HepG2 (cell line): ENCODE results near the gene PPIG. TPM values are rescaled to one million over a fixed set of nuclear protein-coding genes. Genes with fewer than 3 reads are reported as not detected.

Experiments used
- ATAC-seq: fragments of 200-7000 bp; cut with Tn5 transposase; 3 replicates; pipeline ENCODE4 v1.9.1; 2020; ENCODE audit warnings: mild to moderate bottlenecking, moderate library complexity
- BruUV-seq: library from RNA; stranded (reverse); fragments of 400-500 nt; replicated peaks from 2 replicates; lab custom pipeline; 2021; lab: Mats Ljungman, UMichigan
- CTCF ChIA-PET: fragments of 300-600 bp; formaldehyde crosslinking; extraction: SDS; loops from one replicate; lab custom pipeline; 2021; ENCODE audit warnings: low total read pairs, inconsistent platforms, low intra/inter-chr PET ratio; lab: Yijun Ruan, JAX
- POLR2A ChIA-PET: fragments of 350-600 bp; sonication (Branson Sonifier 250); formaldehyde crosslinking; loops from one replicate; lab custom pipeline; 2020; ENCODE audit warnings: antibody characterized with exemption, inconsistent platforms; lab: Yijun Ruan, JAX
- DNase-seq: peaks from one replicate; pipeline ENCODE4 v3.0.0-alpha.2; 2015; ENCODE audit warnings: low spot score
- FAIRE-seq: peaks from 3 replicates; lab custom pipeline; 2011; peaks lifted over from hg19 to GRCh38; lab: Jason Lieb, UNC
- H2AFZ ChIP-seq: one replicate; pipeline ENCODE4 v1.6.1; 2011; ENCODE audit warnings: low read length, inconsistent platforms
- H3K27ac ChIP-seq: fragments of 300-600 bp; 3 replicates; pipeline ENCODE4 v1.8.0; 2011; ENCODE audit warnings: mixed run types, mild to moderate bottlenecking, mixed read lengths, low read length, inconsistent platforms; ENCODE audit not compliant: insufficient read depth; ENCODE audit errors: extremely low read length
- H3K27me3 ChIP-seq, 2 experiments: fragments of 200-600 bp in 1 of 2; 2 replicates in 1 of 2; 3 replicates in 1 of 2; pipeline versions ENCODE4 v1.6.0 to v1.8.0; 2011; ENCODE audit warnings: low read length in 2 of 2, mild to moderate bottlenecking in 2 of 2, moderate library complexity in 2 of 2, inconsistent platforms in 1 of 2; ENCODE audit not compliant: insufficient read depth in 2 of 2, control insufficient read depth in 1 of 2
- H3K36me3 ChIP-seq, 2 experiments: fragments of 200-600 bp in 1 of 2; replicated peaks in 1 of 2; 2 replicates in 1 of 2; 3 replicates in 1 of 2; pipeline versions ENCODE4 v1.5.1 to v1.8.0; 2011; ENCODE audit warnings: low read length in 2 of 2, inconsistent platforms in 1 of 2; ENCODE audit not compliant: insufficient read depth in 2 of 2, control insufficient read depth in 1 of 2
- H3K4me1 ChIP-seq: 2 replicates; pipeline ENCODE4 v1.5.1; 2012; ENCODE audit warnings: low read length, inconsistent platforms; ENCODE audit not compliant: insufficient read depth
- H3K4me2 ChIP-seq: 2 replicates; pipeline ENCODE4 v1.6.0; 2011; ENCODE audit warnings: low read depth, low read length, inconsistent platforms
- H3K4me3 ChIP-seq, 3 experiments: fragments of 200-600 bp in 1 of 3; sonication (generic), shearing (Covaris generic) in 1 of 3; replicated peaks in 1 of 3; 2 replicates each; pipeline ENCODE4 v1.5.1; 2011 to 2016; ENCODE audit warnings: low read length in 3 of 3, inconsistent platforms in 2 of 3, low read depth in 2 of 3, mild to moderate bottlenecking in 2 of 3, control low read depth in 1 of 3, mixed read lengths in 1 of 3; ENCODE audit not compliant: insufficient read depth in 1 of 3
- H3K79me2 ChIP-seq: one replicate; pipeline ENCODE4 v1.6.1; 2011; ENCODE audit warnings: low read length, inconsistent platforms; ENCODE audit not compliant: insufficient read depth
- H3K9ac ChIP-seq: 2 replicates; pipeline ENCODE4 v1.6.0; 2011; ENCODE audit warnings: mild to moderate bottlenecking, low read depth, low read length, inconsistent platforms; ENCODE audit not compliant: insufficient read depth
- H3K9me3 ChIP-seq: 2 replicates; pipeline ENCODE4 v1.5.1; 2012; ENCODE audit warnings: mild to moderate bottlenecking, low read length
- H4K20me1 ChIP-seq: 2 replicates; pipeline ENCODE4 v1.6.0; 2011; ENCODE audit warnings: inconsistent platforms, mild to moderate bottlenecking, low read length, moderate library complexity; ENCODE audit not compliant: insufficient read depth
- ARID2 ChIP-seq: sonication (generic); formaldehyde crosslinking; IDR thresholded peaks from 2 replicates; pipeline ENCODE4 v1.8.1; 2022; ENCODE audit warnings: mild to moderate bottlenecking, missing genetic modification reagents, borderline replicate concordance
- CCAR2 ChIP-seq: fragments of 200-400 bp; formaldehyde crosslinking; optimal IDR thresholded peaks from 2 replicates; pipeline ENCODE3; 2018; ENCODE audit warnings: low read depth, mild to moderate bottlenecking, low read length, moderate library complexity
- CHD4 ChIP-seq: fragments of 200-600 bp; sonication (generic); IDR thresholded peaks from 2 replicates; pipeline ENCODE4 v1.7.0; 2017; ENCODE audit warnings: mild to moderate bottlenecking, low read length, borderline replicate concordance
- CSRNP1 ChIP-seq: sonication (generic); formaldehyde crosslinking; IDR thresholded peaks from 2 replicates; pipeline ENCODE4 v1.8.1; 2023; ENCODE audit warnings: mild to moderate bottlenecking, missing genetic modification reagents
- KDM5A ChIP-seq: fragments of 200-600 bp; sonication (generic); IDR thresholded peaks from 2 replicates; pipeline ENCODE4 v1.7.0; 2018; ENCODE audit warnings: antibody characterized with exemption, mild to moderate bottlenecking, low read length, borderline replicate concordance
- KLF16 ChIP-seq, 2 experiments: sonication (generic) in 1 of 2; formaldehyde crosslinking in 1 of 2; IDR thresholded peaks; 2 replicates each; pipeline versions ENCODE4 v1.6.1 to v1.8.0; 2016 to 2023; ENCODE audit warnings: missing genetic modification reagents in 2 of 2, missing compliant biosample characterization in 1 of 2
- SMAD1 ChIP-seq: sonication (generic); formaldehyde crosslinking; IDR thresholded peaks from 2 replicates; pipeline ENCODE4 v1.4.0; 2020; ENCODE audit warnings: missing genetic modification reagents, low read depth, mild to moderate bottlenecking, borderline replicate concordance
- SOX13 ChIP-seq, 3 experiments: fragments of 450-650 bp in 1 of 3; sonication (generic) in 1 of 3; formaldehyde crosslinking in 1 of 3; IDR thresholded peaks in 2 of 3; conservative IDR thresholded peaks in 1 of 3; 2 replicates each; pipeline versions ENCODE4 v1.5.0 to v1.6.1; 2016 to 2020; ENCODE audit warnings: antibody characterized with exemption in 1 of 3, mild to moderate bottlenecking in 1 of 3, missing compliant biosample characterization in 1 of 3, missing genetic modification reagents in 1 of 3, moderate library complexity in 1 of 3
- TGIF2 ChIP-seq: IDR thresholded peaks from 2 replicates; pipeline ENCODE4 v1.6.1; 2016; ENCODE audit warnings: control low read depth, missing compliant biosample characterization
- ZBTB43 ChIP-seq: sonication (generic); formaldehyde crosslinking; conservative IDR thresholded peaks from 2 replicates; pipeline ENCODE4 v1.4.0; 2020; ENCODE audit warnings: missing genetic modification reagents
- ZBTB8A ChIP-seq: sonication (generic); formaldehyde crosslinking; IDR thresholded peaks from 2 replicates; pipeline ENCODE4 v1.4.0; 2020; ENCODE audit warnings: mild to moderate bottlenecking, low read depth, missing genetic modification reagents, borderline replicate concordance
- ZFP36L1 ChIP-seq: sonication (generic); formaldehyde crosslinking; IDR thresholded peaks from 2 replicates; pipeline ENCODE4 v1.8.0; 2022; ENCODE audit warnings: mild to moderate bottlenecking, missing genetic modification reagents, moderate library complexity
- ZNF510 ChIP-seq: sonication (generic); formaldehyde crosslinking; IDR thresholded peaks from 2 replicates; pipeline ENCODE4 v1.4.0; 2020; ENCODE audit warnings: low read depth, mild to moderate bottlenecking, missing genetic modification reagents
- ZNF567 ChIP-seq: sonication (generic); formaldehyde crosslinking; IDR thresholded peaks from 2 replicates; pipeline ENCODE4 v1.8.1; 2023; ENCODE audit warnings: mild to moderate bottlenecking, missing genetic modification reagents, borderline replicate concordance
- ZNF879 ChIP-seq: sonication (generic); formaldehyde crosslinking; IDR thresholded peaks from 2 replicates; pipeline ENCODE4 v1.8.1; 2023; ENCODE audit warnings: missing genetic modification reagents
- ZSCAN30 ChIP-seq: sonication (generic); formaldehyde crosslinking; IDR thresholded peaks from 2 replicates; pipeline ENCODE4 v1.5.0; 2020; ENCODE audit warnings: mild to moderate bottlenecking, missing genetic modification reagents
- WGBS: methylation state at CpG from one replicate; pipeline ENCODE4 v1.1.6; 2017; ENCODE audit warnings: low lambda C conversion rate; 5-methylcytosine and 5-hydroxymethylcytosine counted together
- in situ Hi-C: cut with HindIII; loops from 2 replicates; pipeline ENCODE4 v1.10.0; 2017; ENCODE audit warnings: low pct_unique_long_range_greater_than_20kb; ENCODE audit not compliant: extremely low pct_ligation_motif_present
- intact Hi-C: fragments of 100-400 bp; cut with micrococcal nuclease; formaldehyde crosslinking; loops from one replicate; pipeline ENCODE4 v1.10.0; 2022; ENCODE audit not compliant: unreplicated experiment
- polyA plus RNA-seq, 8 experiments: library from polyadenylated mRNA; depleted of rRNA in 3 of 8; stranded (reverse) in 7 of 8; unstranded in 1 of 8; fragments of >200 nt; fragmentation: Illumina TruSeq in 4 of 8; extraction: Trizol in 4 of 8; gene quantifications; 2 replicates each; pipeline versions ENCODE4 v1.2.1 to v1.2.3, GENCODE V29; 2011 to 2016; ENCODE audit warnings: low read depth in 4 of 8, missing spikeins in 1 of 8, mixed read lengths in 1 of 8; ENCODE audit not compliant: insufficient read depth in 1 of 8
- total RNA-seq, 5 experiments: library from RNA; depleted of rRNA; stranded (reverse); fragments of >200 nt; fragmentation: Illumina TruSeq; extraction: Trizol; gene quantifications; 2 replicates each; pipeline ENCODE4 v1.2.3, GENCODE V29; 2016; ENCODE audit warnings: low read depth in 1 of 5

PPIG gene
- total and polyA plus RNA-seq, 2 of the 13 experiments (the other 11 are each of a cell fraction or from before 2014, with no cell fraction given), result 31.3 to 81.0 TPM

- TF ChIP-seq SOX13 (IDR thresholded peaks at IDR 0.05) (no peak; the same call in 1 of the 2 replicates), SOX13 (CRISPR knock-in tag; conservative IDR thresholded peaks at IDR 0.05 in 1 of 2, IDR thresholded peaks at IDR 0.05 in 1 of 2) (peak in 1 of 2 experiments; percentile 84; a peak in 2 of 4 replicates), CCAR2 (no peak), ZNF567 (no peak), TGIF2 (CRISPR knock-in tag) (peak; percentile 71; the same call in 1 of the 2 replicates), KDM5A (no peak), ZBTB43 (CRISPR knock-in tag) (no peak), SMAD1 (CRISPR knock-in tag) (no peak)
Measured at GRCh38 chr2:169683425-169684134, 99.4 kb downstream of the PPIG start (continued).

- Histone ChIP-seq H3K27ac (peak overlapping the region; percentile 92), H3K4me3 (no peak overlapping the region; a peak in 1 of 6 replicates), H3K36me3 (no peaks in the 10 kb centered on the region), H3K4me2 (peak overlapping the region; percentile 64), H3K9ac (peak overlapping the region; percentile 64), H3K9me3 (no peaks in the 10 kb centered on the region), H2AFZ (peak overlapping the region; percentile 69), H3K79me2 (no peaks in the 10 kb centered on the region), H3K27me3 (no peaks in the 10 kb centered on the region), H4K20me1 (no peaks in the 10 kb centered on the region), H3K4me1 (peaks cover 38% of the 10 kb centered on the region)
- intact Hi-C loops, result loop anchor here (5.0 kb wide), 1 partner anchor 112 kb away; the partner anchor contains the start of gene FASTKD1
- TSS peak; percentile 67 for BruUV-seq
- FAIRE-seq, result peak; percentile 32
- in situ Hi-C loops, result no loop called here
- WGBS, result 73% methylated on average over 3 of the region's 3 CpGs
- ATAC-seq, result peak; percentile 6; the same call in 1 of the 3 replicates
- POLR2A ChIA-PET, result interaction anchor here (0.6 to 3.1 kb wide), 14 partner anchors 10 to 204 kb away, joined by 3 to 32 read pairs (median 4); partner anchors contain the start of genes BBS5, CFAP210, KLHL23 and PHOSPHO2
- no peak for DNase-seq
- CTCF ChIA-PET, result no interaction called here
- 0 out of 2 replicates have a peak, but pooled peaks have one; percentile 43 for TF ChIP-seq ZNF879
- TF ChIP-seq ZFP36L1 (CRISPR knock-in tag), result 0 out of 2 replicates have a peak, but pooled peaks have one; percentile 14
- peak; percentile 91; the same call in 1 of the 2 replicates for TF ChIP-seq ARID2 (CRISPR knock-in tag)
- no peak for TF ChIP-seq KLF16 (CRISPR knock-in tag; IDR thresholded peaks at IDR 0.05)
- TF ChIP-seq ZSCAN30 (CRISPR knock-in tag), result 0 out of 2 replicates have a peak, but pooled peaks have one; percentile 5
- 0 out of 2 replicates have a peak, but pooled peaks have one; percentile 17 for TF ChIP-seq CSRNP1
- 0 out of 2 replicates have a peak, but pooled peaks have one; percentile 16 for TF ChIP-seq ZNF510
- peak; percentile 2; the same call in 1 of the 2 replicates for TF ChIP-seq CHD4
- 0 out of 2 replicates have a peak, but pooled peaks have one; percentile 52 for TF ChIP-seq ZBTB8A (CRISPR knock-in tag)
Measured at GRCh38 chr2:169684135-169684565, 100.0 kb downstream of the PPIG start.
